ENCODE data around the gene EXOC1. TPM values are rescaled to one million over a fixed set of nuclear protein-coding genes. Genes with fewer than 3 reads are reported as not detected.

The EXOC1 gene
- polyA plus RNA-seq, 1 donor (not counting 4 experiments of a cell fraction or from before 2014, with no cell fraction given) = 32.4 TPM

GRCh38 chr4:55904576-55904975, 51.1 kb downstream of the EXOC1 start:
- no peak overlapping the region for H3K27ac ChIP-seq (ENCODE audit: control insufficient read depth, insufficient read depth, low read length)

GRCh38 chr4:55906323-55906722, 52.9 kb downstream of the EXOC1 start:
- Histone ChIP-seq H3K9ac (ENCODE audit: control insufficient read depth, extremely low read depth, insufficient read depth, low read length) (no peak overlapping the region), H3K36me3 (ENCODE audit: control insufficient read depth in 2 of 2, extremely low read depth in 1 of 2, insufficient read depth in 2 of 2, low read length in 2 of 2) (peaks cover 0 to 1% of the 10 kb centered on the region in 2 experiments), H3K4me2 (ENCODE audit: control insufficient read depth, extremely low read depth, insufficient read depth, low read depth, low read length) (no peak overlapping the region), H3K27me3 (ENCODE audit: control insufficient read depth, extremely low read depth, insufficient read depth, low read length) (no peaks in the 10 kb centered on the region), H2AFZ (ENCODE audit: control insufficient read depth, low read length) (no peak overlapping the region), H3K27ac (ENCODE audit: control insufficient read depth, insufficient read depth, low read length) (peak overlapping the region; percentile 3), H4K20me1 (ENCODE audit: control insufficient read depth, extremely low read depth, insufficient read depth, low read length) (no peaks in the 10 kb centered on the region), H3K9me3 (ENCODE audit: control insufficient read depth, low read depth, low read length) (no peaks in the 10 kb centered on the region), H3K79me2 (ENCODE audit: control insufficient read depth, insufficient read depth, low read length) (no peaks in the 10 kb centered on the region), H3K4me3 (ENCODE audit: control insufficient read depth in 2 of 3, extremely low read depth in 1 of 3, insufficient read depth in 2 of 3, low read depth in 1 of 3, low read length in 3 of 3) (no peak overlapping the region), H3K9me1 (ENCODE audit: control insufficient read depth, extremely low read depth, insufficient read depth, low read length) (peaks cover 5% of the 10 kb centered on the region), H3K4me1 (ENCODE audit: control insufficient read depth, extremely low read depth, insufficient read depth, low read length) (peaks cover 16% of the 10 kb centered on the region)
- DNase-seq (ENCODE audit: low read depth, low spot score) (no peak), FAIRE-seq (no peak)
- TF ChIP-seq CTCF (optimal IDR thresholded peaks at IDR 0.05 in 1 of 3, IDR thresholded peaks at IDR 0.05 in 1 of 3, conservative IDR thresholded peaks at IDR 0.05 in 1 of 3; ENCODE audit: extremely low read depth in 1 of 3, insufficient read depth in 2 of 3, low read length in 3 of 3) (no peak), EZH2 (IDR thresholded peaks at IDR 0.05; ENCODE audit: low read length) (no peak)
- dilution Hi-C loops (cut with MboI; ENCODE audit: extremely low pct_ligation_motif_present, low sequenced_read_pairs) = no loop called here

More at GRCh38 chr4:55904576-55904975, 51.1 kb downstream of the EXOC1 start:
- Histone ChIP-seq H3K36me3 (ENCODE audit: control insufficient read depth in 2 of 2, extremely low read depth in 1 of 2, insufficient read depth in 2 of 2, low read length in 2 of 2) (peaks cover 0 to 1% of the 10 kb centered on the region in 2 experiments), H3K27me3 (ENCODE audit: control insufficient read depth, extremely low read depth, insufficient read depth, low read length) (no peaks in the 10 kb centered on the region), H3K9me3 (ENCODE audit: control insufficient read depth, low read depth, low read length) (no peaks in the 10 kb centered on the region), H3K4me1 (ENCODE audit: control insufficient read depth, extremely low read depth, insufficient read depth, low read length) (peaks cover 11% of the 10 kb centered on the region), H3K4me3 (ENCODE audit: control insufficient read depth in 2 of 3, extremely low read depth in 1 of 3, insufficient read depth in 2 of 3, low read depth in 1 of 3, low read length in 3 of 3) (no peak overlapping the region), H3K9ac (ENCODE audit: control insufficient read depth, extremely low read depth, insufficient read depth, low read length) (no peak overlapping the region), H3K4me2 (ENCODE audit: control insufficient read depth, extremely low read depth, insufficient read depth, low read depth, low read length) (no peak overlapping the region), H3K79me2 (ENCODE audit: control insufficient read depth, insufficient read depth, low read length) (no peaks in the 10 kb centered on the region), H3K9me1 (ENCODE audit: control insufficient read depth, extremely low read depth, insufficient read depth, low read length) (peaks cover 2% of the 10 kb centered on the region), H4K20me1 (ENCODE audit: control insufficient read depth, extremely low read depth, insufficient read depth, low read length) (no peaks in the 10 kb centered on the region), H2AFZ (ENCODE audit: control insufficient read depth, low read length) (no peak overlapping the region)
- FAIRE-seq = no peak
- dilution Hi-C loops (cut with MboI; ENCODE audit: extremely low pct_ligation_motif_present, low sequenced_read_pairs) = no loop called here
- DNase-seq (ENCODE audit: low read depth, low spot score) = no peak
- TF ChIP-seq EZH2 (IDR thresholded peaks at IDR 0.05; ENCODE audit: low read length) = no peak
- no peak for TF ChIP-seq CTCF (optimal IDR thresholded peaks at IDR 0.05 in 1 of 3, IDR thresholded peaks at IDR 0.05 in 1 of 3, conservative IDR thresholded peaks at IDR 0.05 in 1 of 3; ENCODE audit: extremely low read depth in 1 of 3, insufficient read depth in 2 of 3, low read length in 3 of 3)
